Aorta (tissue), 5 donors: ENCODE measurements around the gene PIGW. TPM values are rescaled to one million over a fixed set of nuclear protein-coding genes. Genes with fewer than 3 reads are reported as not detected.

Experiments used
- ATAC-seq: fragments of 200-7000 bp; cut with Tn5 transposase; one replicate; pipeline ENCODE4 v1.9.1; 2022; ENCODE audit warnings: moderate library complexity; ENCODE audit not compliant: low FRiP score
- DNase-seq, 2 donors: peaks; one replicate each; pipeline ENCODE4 v3.0.0-alpha.2; 2020
- H3K27ac ChIP-seq, 2 donors: one replicate each; pipeline ENCODE4 v1.5.1; 2013; ENCODE audit warnings: low read length in 2 of 2, mild to moderate bottlenecking in 2 of 2, moderate library complexity in 2 of 2, control low read depth in 1 of 2, inconsistent platforms in 1 of 2, low read depth in 1 of 2
- H3K27me3 ChIP-seq, 2 donors: one replicate each; pipeline ENCODE4 v1.6.1; 2013; ENCODE audit warnings: control low read depth in 1 of 2, low read length in 1 of 2, mild to moderate bottlenecking in 1 of 2, moderate library complexity in 1 of 2; ENCODE audit not compliant: insufficient read depth in 2 of 2, control insufficient read depth in 1 of 2
- H3K36me3 ChIP-seq, 2 donors: one replicate each; pipeline ENCODE4 v1.6.1; 2013; ENCODE audit warnings: control low read depth in 1 of 2, low read length in 1 of 2, mild to moderate bottlenecking in 1 of 2; ENCODE audit not compliant: insufficient read depth in 2 of 2, control insufficient read depth in 1 of 2
- H3K4me1 ChIP-seq, 2 donors: one replicate each; pipeline ENCODE4 v1.6.1; 2013; ENCODE audit warnings: low read length in 2 of 2, control low read depth in 1 of 2, mild to moderate bottlenecking in 1 of 2, moderate library complexity in 1 of 2; ENCODE audit not compliant: insufficient read depth in 2 of 2, control insufficient read depth in 1 of 2
- H3K4me3 ChIP-seq, 2 donors: one replicate each; pipeline ENCODE4 v1.5.1; 2013; ENCODE audit warnings: low read length in 2 of 2, control low read depth in 1 of 2, mild to moderate bottlenecking in 1 of 2
- H3K9me3 ChIP-seq: one replicate; pipeline ENCODE4 v1.6.1; 2013; ENCODE audit warnings: mild to moderate bottlenecking, low read length; ENCODE audit not compliant: control insufficient read depth
- WGBS, 2 donors: extraction: QIAGEN DNeasy Blood & Tissue Kit; methylation state at CpG; one replicate each; pipeline ENCODE4 v1.1.7; 2013; 5-methylcytosine and 5-hydroxymethylcytosine counted together
- intact Hi-C, 2 donors: fragments of 100-400 bp; cut with DNase I; formaldehyde crosslinking; loops; one replicate each; pipeline versions ENCODE4 v1.14.2 to v1.15.0; 2022
- polyA plus RNA-seq, 2 donors: library from polyadenylated mRNA; stranded (reverse); fragments of 200-250 nt; gene quantifications; one replicate each; pipeline ENCODE4 v1.2.3, GENCODE V29; 2013
- total RNA-seq, 2 donors: library from RNA; stranded (reverse); fragmentation: NEBNext Ultra II Directional; extraction: Animal tissue kit (Norgen Biotek cat#: 25700); gene quantifications; one replicate each; pipeline ENCODE4 v1.2.1, GENCODE V29; 2021
- donor health status: healthy with polysubstance abuse.
- donor health status: Bipolar disorder and iron deficiency.
- donor health status: DM: no; HTN: no; CAD: no.
- donor health status: DM: no; HTN: no; CAD: no.
- donor health status: DM: yes; HTN: yes; CAD: no.

Gene PIGW
- total and polyA plus RNA-seq, 4 donors: 2.1 to 5.1 (median 4.8) TPM

DNA sequence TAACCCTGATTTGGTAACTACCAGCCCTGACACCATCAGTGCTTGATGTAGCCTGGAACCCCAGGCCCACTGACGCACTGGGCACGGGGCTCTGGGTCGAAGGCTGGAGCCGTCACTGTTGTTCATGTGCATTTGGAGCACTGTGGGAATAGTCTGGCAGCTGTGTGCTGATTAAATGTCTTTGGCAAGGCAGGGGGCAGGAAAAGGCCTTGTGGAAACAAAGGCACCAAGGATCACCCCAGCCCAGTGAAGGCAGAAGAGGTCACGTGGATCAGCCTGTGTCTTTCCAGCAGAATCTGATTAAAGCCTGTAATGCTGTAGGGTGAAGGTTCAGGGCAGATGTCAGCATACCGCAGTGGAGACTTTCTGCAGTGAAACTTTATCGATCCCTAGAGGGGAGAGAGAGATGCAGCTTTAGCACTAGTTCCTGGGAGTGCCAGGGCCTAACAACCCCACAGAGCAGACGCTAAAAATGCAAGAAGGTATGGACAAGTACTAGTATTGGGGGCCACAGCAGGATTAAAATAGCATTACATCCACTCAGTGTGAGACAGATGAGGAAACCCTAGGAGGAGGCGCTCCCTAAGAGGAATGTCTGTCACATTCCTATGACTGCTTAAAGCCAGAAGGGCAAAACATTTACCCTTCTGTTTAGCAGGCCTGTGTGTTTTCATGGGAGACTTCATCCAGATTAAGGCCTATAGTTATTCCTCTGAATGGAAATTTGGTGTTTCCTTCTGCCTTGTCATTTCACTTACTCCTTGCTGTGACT is 38.6 kb upstream of the PIGW start:
- Histone ChIP-seq H3K27me3 (no peaks in the 10 kb centered on the region), H3K36me3 (peaks cover 4 to 15% of the 10 kb centered on the region in 2 donors), H3K4me3 (no peak overlapping the region), H3K27ac (no peak overlapping the region), H3K9me3 (no peaks in the 10 kb centered on the region), H3K4me1 (no peaks in the 10 kb centered on the region)
- DNase-seq (no peak), ATAC-seq (no peak)
- intact Hi-C loops: no loop called here
- 83 to 88% methylated on average over 9 of the region's 9 CpGs for WGBS, 2 donors

GRCh38 chr17:36498155-36498554 is 36.6 kb upstream of the PIGW start:
- Histone ChIP-seq H3K36me3 (peaks cover 4 to 13% of the 10 kb centered on the region in 2 donors), H3K27ac (no peak overlapping the region), H3K4me3 (no peak overlapping the region), H3K4me1 (no peaks in the 10 kb centered on the region), H3K27me3 (no peaks in the 10 kb centered on the region), H3K9me3 (no peaks in the 10 kb centered on the region)
- ATAC-seq (no peak), DNase-seq (peak in 1 of 2 donors; percentile 51)
- intact Hi-C loops: no loop called here
- 78 to 81% methylated on average over 9 of the region's 9 CpGs for WGBS, 2 donors

- intact Hi-C loops: no loop called here
- peak in 1 of 2 donors; percentile 54 for DNase-seq
- no peaks in the 10 kb centered on the region for H3K27me3 ChIP-seq
- no peaks in the 10 kb centered on the region for H3K9me3 ChIP-seq
- no peaks in the 10 kb centered on the region for H3K4me1 ChIP-seq
- H3K36me3 ChIP-seq: peaks cover 4 to 11% of the 10 kb centered on the region in 2 donors
- 70 to 72% methylated on average over 7 of the region's 7 CpGs for WGBS, 2 donors
- H3K27ac ChIP-seq: no peak overlapping the region
- H3K4me3 ChIP-seq: no peak overlapping the region
- no peak for ATAC-seq
Measured at GRCh38 chr17:36498560-36499300, 36.1 kb upstream of the PIGW start.

DNA sequence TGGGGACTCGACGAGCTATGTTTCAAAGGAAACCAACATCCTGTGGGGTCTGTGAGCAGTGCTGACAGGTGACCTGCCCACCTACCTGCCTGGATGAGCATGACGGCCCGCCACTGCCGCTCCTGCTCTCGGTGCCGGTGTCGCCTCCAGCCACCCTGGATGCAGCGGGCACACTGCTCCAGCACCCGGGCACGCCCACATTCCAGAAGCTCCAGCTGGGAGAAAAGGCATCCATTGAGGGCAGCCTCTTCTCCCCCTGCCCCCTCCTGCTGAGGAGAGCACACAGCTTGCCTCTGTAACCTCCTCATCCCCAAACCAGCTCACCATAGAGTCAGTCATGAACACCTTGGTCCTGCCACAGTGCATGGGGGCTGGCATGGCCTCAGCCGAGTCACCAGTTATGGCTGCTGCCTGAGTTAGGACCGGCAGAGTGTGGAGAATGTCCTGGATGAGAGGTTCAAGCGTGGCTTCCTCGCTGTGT is 34.0 kb upstream of the PIGW start:
- DNase-seq: peak in 1 of 2 donors; percentile 61
- intact Hi-C loops: no loop called here
- Histone ChIP-seq H3K4me3 (no peak overlapping the region), H3K4me1 (no peaks in the 10 kb centered on the region), H3K9me3 (no peaks in the 10 kb centered on the region), H3K27me3 (no peaks in the 10 kb centered on the region), H3K36me3 (peaks cover 4 to 6% of the 10 kb centered on the region in 2 donors), H3K27ac (no peak overlapping the region)
- WGBS, 2 donors: 90 to 92% methylated on average over 12 to 15 of the region's 15 CpGs
- peak; percentile 33 for ATAC-seq

- ATAC-seq (no peak), DNase-seq (peak in 1 of 2 donors; percentile 64)
- 95 to 98% methylated on average over 3 of the region's 3 CpGs for WGBS, 2 donors
- Histone ChIP-seq H3K27ac (no peak overlapping the region), H3K4me3 (no peak overlapping the region), H3K36me3 (peaks cover 0 to 3% of the 10 kb centered on the region in 2 donors), H3K4me1 (no peaks in the 10 kb centered on the region), H3K27me3 (no peaks in the 10 kb centered on the region), H3K9me3 (no peaks in the 10 kb centered on the region)
- intact Hi-C loops: no loop called here
Measured at GRCh38 chr17:36501351-36501750, 33.4 kb upstream of the PIGW start.

DNA sequence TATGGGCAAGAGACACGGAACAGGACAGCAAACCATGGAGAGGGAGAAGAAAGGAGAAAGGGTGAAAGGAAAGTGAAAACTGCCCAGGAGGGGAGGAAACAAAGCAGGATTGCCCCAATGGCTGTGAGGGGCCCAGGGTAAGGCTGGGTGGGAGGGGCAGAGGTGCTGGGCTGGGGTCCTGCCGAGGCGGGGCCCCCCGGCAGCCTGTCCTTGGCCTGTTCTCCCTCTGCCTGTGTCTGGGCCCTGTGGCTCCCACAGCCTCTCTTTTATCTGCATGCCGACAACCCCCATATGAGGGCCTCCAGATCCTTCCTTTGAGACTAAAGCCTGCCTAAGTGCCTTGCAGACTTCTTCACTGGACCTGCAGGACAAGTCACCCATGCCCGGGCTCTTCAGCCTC is 32.8 kb upstream of the PIGW start:
- Histone ChIP-seq H3K27ac (no peak overlapping the region), H3K27me3 (no peaks in the 10 kb centered on the region), H3K4me1 (no peaks in the 10 kb centered on the region), H3K36me3 (peaks cover 0 to 3% of the 10 kb centered on the region in 2 donors), H3K9me3 (no peaks in the 10 kb centered on the region), H3K4me3 (no peak overlapping the region)
- WGBS, 2 donors: 85 to 94% methylated on average over 3 to 6 of the region's 6 CpGs
- ATAC-seq (no peak), DNase-seq (no peak)
- intact Hi-C loops: no loop called here

GRCh38 chr17:36503456-36504155 is 31.2 kb upstream of the PIGW start:
- H3K9me3 ChIP-seq: no peaks in the 10 kb centered on the region
- WGBS, 2 donors: 91 to 94% methylated on average over 7 of the region's 7 CpGs
- ATAC-seq: no peak
- H3K4me3 ChIP-seq: no peak overlapping the region
- no peaks in the 10 kb centered on the region for H3K4me1 ChIP-seq
- no peak overlapping the region for H3K27ac ChIP-seq
- intact Hi-C loops: no loop called here
- DNase-seq: peak in 1 of 2 donors; percentile 70
- no peaks in the 10 kb centered on the region for H3K27me3 ChIP-seq
- peaks cover 0 to 2% of the 10 kb centered on the region in 2 donors for H3K36me3 ChIP-seq

DNA sequence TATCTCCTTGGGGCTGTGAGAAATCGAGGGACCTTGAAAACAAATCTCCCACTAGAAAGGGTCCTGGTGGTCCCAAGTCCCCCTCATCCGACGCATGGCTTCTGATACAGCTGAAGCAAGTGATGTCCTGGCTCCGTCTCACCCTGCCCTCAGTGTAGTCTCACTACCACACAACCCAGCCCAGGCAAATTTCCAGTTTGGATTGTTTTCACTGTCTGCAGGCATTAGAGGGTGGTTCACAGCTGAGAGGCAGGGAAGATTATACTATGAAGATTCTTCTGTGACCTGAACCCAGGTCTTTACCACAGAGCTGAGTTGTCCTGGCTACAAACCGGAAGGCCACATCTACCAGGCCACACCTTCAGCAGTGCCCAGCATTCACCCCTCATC is 30.6 kb upstream of the PIGW start:
- peak in 1 of 2 donors; percentile 22 for DNase-seq
- intact Hi-C loops: no loop called here
- H3K4me3 ChIP-seq: no peak overlapping the region
- no peaks in the 10 kb centered on the region for H3K9me3 ChIP-seq
- H3K36me3 ChIP-seq: no peaks in the 10 kb centered on the region
- ATAC-seq: no peak
- H3K4me1 ChIP-seq: no peaks in the 10 kb centered on the region
- 95% methylated on average over 5 of the region's 5 CpGs for WGBS, 2 donors
- no peak overlapping the region for H3K27ac ChIP-seq
- H3K27me3 ChIP-seq: no peaks in the 10 kb centered on the region
